ENCODE results near the gene GJC2. TPM values are rescaled to one million over a fixed set of nuclear protein-coding genes. Genes with fewer than 3 reads are reported as not detected.

GJC2 gene
- total RNA-seq, 1 experiment from 2014 or later: 1.2 TPM

DNA sequence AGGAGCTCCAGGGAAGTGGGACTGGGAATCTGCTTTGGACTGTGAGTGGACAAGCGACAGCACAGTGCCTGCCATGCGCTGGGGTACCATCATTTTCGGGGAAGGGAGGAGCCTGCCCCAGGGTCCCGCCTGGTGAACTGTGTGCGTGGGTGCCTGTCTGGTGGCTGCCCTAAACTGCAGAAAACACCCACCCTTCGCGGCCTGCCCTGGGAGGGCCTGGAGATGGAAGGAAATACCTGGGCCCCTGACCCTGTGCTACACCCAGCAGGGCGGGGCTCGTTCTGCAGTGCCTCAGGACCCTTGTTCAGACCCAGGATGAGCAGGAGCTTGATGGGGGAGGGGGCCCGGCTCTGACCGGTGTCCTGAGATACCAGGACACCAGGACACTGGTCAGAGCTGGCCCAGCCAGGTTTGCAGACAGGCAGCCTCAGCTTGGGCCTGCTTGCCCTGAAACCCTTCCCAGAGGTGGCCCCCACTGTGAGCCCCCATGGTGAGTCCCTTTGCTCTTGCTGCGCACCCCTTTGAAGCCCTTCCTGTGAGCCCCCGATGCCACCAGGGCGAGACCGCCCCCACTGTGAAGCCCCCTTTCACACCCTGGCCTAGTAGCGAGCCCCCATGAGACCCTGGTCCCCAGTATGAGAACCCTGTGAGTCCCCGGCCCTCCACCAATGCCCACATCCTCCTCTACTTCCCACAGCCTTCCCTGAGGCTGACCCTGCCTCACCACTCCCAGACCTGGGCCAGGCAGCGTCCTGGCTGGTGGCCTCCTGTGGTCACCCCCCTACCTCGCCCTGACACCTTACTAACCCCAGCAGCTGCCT lies 2.6 kb downstream of the GJC2 start:
- peaks cover 4% of the 10 kb centered on the region; the same call in 1 of the 2 replicates for H3K79me2 ChIP-seq (ENCODE audit: low read length)
- POLR2A ChIA-PET (ENCODE audit: unreplicated experiment): no interaction called here
- TF ChIP-seq, protein P1, sequence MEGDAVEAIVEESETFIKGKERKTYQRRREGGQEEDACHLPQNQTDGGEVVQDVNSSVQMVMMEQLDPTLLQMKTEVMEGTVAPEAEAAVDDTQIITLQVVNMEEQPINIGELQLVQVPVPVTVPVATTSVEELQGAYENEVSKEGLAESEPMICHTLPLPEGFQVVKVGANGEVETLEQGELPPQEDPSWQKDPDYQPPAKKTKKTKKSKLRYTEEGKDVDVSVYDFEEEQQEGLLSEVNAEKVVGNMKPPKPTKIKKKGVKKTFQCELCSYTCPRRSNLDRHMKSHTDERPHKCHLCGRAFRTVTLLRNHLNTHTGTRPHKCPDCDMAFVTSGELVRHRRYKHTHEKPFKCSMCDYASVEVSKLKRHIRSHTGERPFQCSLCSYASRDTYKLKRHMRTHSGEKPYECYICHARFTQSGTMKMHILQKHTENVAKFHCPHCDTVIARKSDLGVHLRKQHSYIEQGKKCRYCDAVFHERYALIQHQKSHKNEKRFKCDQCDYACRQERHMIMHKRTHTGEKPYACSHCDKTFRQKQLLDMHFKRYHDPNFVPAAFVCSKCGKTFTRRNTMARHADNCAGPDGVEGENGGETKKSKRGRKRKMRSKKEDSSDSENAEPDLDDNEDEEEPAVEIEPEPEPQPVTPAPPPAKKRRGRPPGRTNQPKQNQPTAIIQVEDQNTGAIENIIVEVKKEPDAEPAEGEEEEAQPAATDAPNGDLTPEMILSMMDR (conservative IDR thresholded peaks at IDR 0.05; ENCODE audit: low read depth, low read length): no peak
- TF ChIP-seq EZH2phosphoT487 (IDR thresholded peaks at IDR 0.05; ENCODE audit: borderline replicate concordance, low read length): no peak
- no peak for TF ChIP-seq EZH2 (IDR thresholded peaks at IDR 0.05; ENCODE audit: low read length, unreplicated experiment)
- no peak for ATAC-seq
- no peak overlapping the region for H3K9ac ChIP-seq (ENCODE audit: low read length)
- H3K36me3 ChIP-seq (ENCODE audit: low read depth, low read length): peaks cover 7% of the 10 kb centered on the region
- BruUV-seq (replicated peaks): no TSS peak
- no peak for DNase-seq
- H3K9me2 ChIP-seq (replicated peaks; ENCODE audit: low read length): no peaks in the 10 kb centered on the region
- H3K27ac ChIP-seq (ENCODE audit: low read length): no peak overlapping the region
- H3K27me3 ChIP-seq (ENCODE audit: low read length): no peaks in the 10 kb centered on the region
- H3F3A ChIP-seq (ENCODE audit: low read length, unreplicated experiment): no peaks in the 10 kb centered on the region
- no peak overlapping the region for H2AFZ ChIP-seq (ENCODE audit: low read length)
- no peaks in the 10 kb centered on the region for H3K9me3 ChIP-seq (ENCODE audit: low read length)
- no peak overlapping the region for H3K4me2 ChIP-seq (ENCODE audit: low read length)
- H4K20me1 ChIP-seq (ENCODE audit: low read length): no peaks in the 10 kb centered on the region
- CTCF ChIA-PET: interaction anchor here (0.6 kb wide), 1 partner anchor 153 kb away, joined by 3 read pairs; no protein-coding TSS in a partner anchor
- H3K4me3 ChIP-seq (ENCODE audit: low read length): no peak overlapping the region
- intact Hi-C loops (cut with micrococcal nuclease): no loop called here
- no peaks in the 10 kb centered on the region for H3K4me1 ChIP-seq (ENCODE audit: insufficient read depth, low read length)

DNA sequence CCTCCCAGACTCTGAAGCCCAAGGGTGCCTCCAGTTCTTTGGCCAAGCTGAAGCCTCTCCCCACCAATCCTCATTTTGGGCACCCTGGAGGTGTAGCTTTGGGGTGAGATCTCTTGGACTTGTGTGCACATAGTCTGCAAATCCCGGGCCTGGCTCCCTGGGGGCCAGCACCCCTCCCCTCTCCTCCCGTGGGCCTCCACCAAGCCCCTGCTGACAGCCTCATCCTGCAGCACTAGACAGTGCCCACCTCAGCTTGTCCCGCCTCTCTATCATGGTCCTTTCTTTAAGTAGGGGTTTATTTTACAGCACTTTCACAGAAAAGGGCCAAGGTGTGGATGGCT lies 3.2 kb downstream of the GJC2 start:
- Histone ChIP-seq H3F3A (ENCODE audit: low read length, unreplicated experiment) (no peaks in the 10 kb centered on the region), H3K4me2 (ENCODE audit: low read length) (no peak overlapping the region), H3K4me1 (ENCODE audit: insufficient read depth, low read length) (no peaks in the 10 kb centered on the region), H3K4me3 (ENCODE audit: low read length) (no peak overlapping the region), H3K79me2 (ENCODE audit: low read length) (0 out of 2 replicates have a peak, but pooled peaks cover under 1% of the 10 kb centered on the region), H3K9ac (ENCODE audit: low read length) (no peak overlapping the region), H3K27ac (ENCODE audit: low read length) (no peak overlapping the region), H4K20me1 (ENCODE audit: low read length) (no peaks in the 10 kb centered on the region), H3K9me2 (replicated peaks; ENCODE audit: low read length) (no peaks in the 10 kb centered on the region), H3K9me3 (ENCODE audit: low read length) (no peaks in the 10 kb centered on the region), H2AFZ (ENCODE audit: low read length) (no peak overlapping the region), H3K36me3 (ENCODE audit: low read depth, low read length) (peaks cover 7% of the 10 kb centered on the region), H3K27me3 (ENCODE audit: low read length) (no peaks in the 10 kb centered on the region)
- TF ChIP-seq EZH2 (IDR thresholded peaks at IDR 0.05; ENCODE audit: low read length, unreplicated experiment): no peak
- TF ChIP-seq, protein P1 (conservative IDR thresholded peaks at IDR 0.05; ENCODE audit: low read depth, low read length): no peak
- BruUV-seq (replicated peaks): no TSS peak
- ATAC-seq (no peak), DNase-seq (no peak)
- CTCF ChIA-PET: interaction anchor here (1.5 kb wide), 1 partner anchor 153 kb away, joined by 11 read pairs; no protein-coding TSS in a partner anchor
- POLR2A ChIA-PET (ENCODE audit: unreplicated experiment): no interaction called here
- intact Hi-C loops (cut with micrococcal nuclease): no loop called here

GRCh38 chr1:228154021-228154669 lies 4.4 kb downstream of the GJC2 start:
- ChIA-PET POLR2A (ENCODE audit: unreplicated experiment) (no interaction called here), CTCF (interaction anchor here (1.5 kb wide), 1 partner anchor 155 kb away, joined by 11 read pairs; no protein-coding TSS in a partner anchor)
- no peak overlapping the region for H2AFZ ChIP-seq (ENCODE audit: low read length)

More at GRCh38 chr1:228154021-228154669, 4.4 kb downstream of the GJC2 start:
- no peaks in the 10 kb centered on the region for H3K27me3 ChIP-seq (ENCODE audit: low read length)
- DNase-seq: no peak
- TF ChIP-seq EZH2 (IDR thresholded peaks at IDR 0.05; ENCODE audit: low read length, unreplicated experiment): no peak
- TF ChIP-seq, protein P1 (conservative IDR thresholded peaks at IDR 0.05; ENCODE audit: low read depth, low read length): no peak
- no peak for TF ChIP-seq EZH2phosphoT487 (IDR thresholded peaks at IDR 0.05; ENCODE audit: borderline replicate concordance, low read length)
- no peaks in the 10 kb centered on the region for H3K4me1 ChIP-seq (ENCODE audit: insufficient read depth, low read length)
- no peaks in the 10 kb centered on the region for H3F3A ChIP-seq (ENCODE audit: low read length, unreplicated experiment)
- no peaks in the 10 kb centered on the region for H3K9me2 ChIP-seq (replicated peaks; ENCODE audit: low read length)
- H4K20me1 ChIP-seq (ENCODE audit: low read length): no peaks in the 10 kb centered on the region
- intact Hi-C loops (cut with micrococcal nuclease): no loop called here
- ATAC-seq: no peak
- no peak overlapping the region for H3K4me2 ChIP-seq (ENCODE audit: low read length)
- no peak overlapping the region for H3K27ac ChIP-seq (ENCODE audit: low read length)
- no TSS peak for BruUV-seq (replicated peaks)
- no peaks in the 10 kb centered on the region for H3K9me3 ChIP-seq (ENCODE audit: low read length)
- H3K9ac ChIP-seq (ENCODE audit: low read length): no peak overlapping the region
- no peak overlapping the region for H3K4me3 ChIP-seq (ENCODE audit: low read length)
- no peaks in the 10 kb centered on the region for H3K79me2 ChIP-seq (ENCODE audit: low read length)
- 0 out of 2 replicates have a peak, but pooled peaks cover under 1% of the 10 kb centered on the region for H3K36me3 ChIP-seq (ENCODE audit: low read depth, low read length)
